ENCODE measurements around the gene IMMP2L.
"Not testable (repeated sequence)": the region's sequence is repeated elsewhere in the genome, so short reads cannot be mapped to it uniquely, and the experiment has no call there.

The IMMP2L gene

DNA sequence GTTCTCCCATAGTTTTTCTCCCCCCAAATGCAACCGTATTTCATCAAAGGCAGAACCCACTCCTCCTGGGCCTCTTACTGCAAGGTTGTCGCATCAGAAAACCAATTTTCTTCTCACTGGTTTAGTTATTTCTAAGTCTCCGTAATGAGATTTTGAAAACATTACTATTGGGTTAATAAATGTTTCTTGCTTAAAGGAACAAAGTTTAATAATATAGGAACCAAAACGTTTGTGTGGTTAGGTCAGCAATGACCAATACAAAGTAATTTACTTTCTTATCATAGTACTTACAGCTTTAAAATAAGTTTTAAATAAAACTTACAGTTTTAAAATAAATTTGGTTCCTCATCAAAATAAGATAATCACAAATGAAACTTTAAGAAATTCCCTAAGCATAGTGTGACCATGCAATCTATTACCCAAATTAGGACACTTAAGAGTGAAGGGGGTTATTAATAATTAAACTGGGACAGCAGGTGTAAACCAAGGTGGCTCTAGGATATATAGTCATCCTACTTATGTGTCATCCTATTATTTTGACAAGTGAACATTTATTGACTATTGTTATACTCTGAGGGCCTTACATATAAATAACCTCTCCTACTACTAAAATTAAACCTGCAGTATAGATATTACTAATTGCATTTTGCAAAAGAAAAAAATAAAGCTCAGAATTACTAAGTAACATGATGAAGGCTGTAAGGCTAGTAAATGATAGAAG is 886.7 kb downstream of the IMMP2L start:
- DNase-seq, result no peak

DNA sequence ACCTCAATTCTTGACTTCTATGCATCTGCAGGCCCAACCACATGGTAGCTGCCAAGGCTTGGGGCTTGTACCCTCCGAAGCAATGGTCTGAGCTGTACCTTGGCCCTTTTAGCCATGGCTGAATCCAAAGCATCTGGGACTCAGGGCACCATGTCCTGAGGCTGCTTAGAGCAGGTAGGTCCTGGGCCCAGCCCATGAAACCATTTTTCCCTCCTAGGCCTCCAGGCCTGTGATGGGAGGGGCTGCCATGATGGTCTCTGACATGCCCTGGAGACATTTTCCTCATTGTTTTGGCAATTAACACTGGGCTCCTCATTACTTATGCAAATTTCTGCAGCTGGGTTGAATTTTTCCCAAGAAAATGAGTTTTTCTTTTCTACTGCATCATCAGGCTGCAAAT is 889.1 kb downstream of the IMMP2L start:
- DNase-seq, result no peak

DNA sequence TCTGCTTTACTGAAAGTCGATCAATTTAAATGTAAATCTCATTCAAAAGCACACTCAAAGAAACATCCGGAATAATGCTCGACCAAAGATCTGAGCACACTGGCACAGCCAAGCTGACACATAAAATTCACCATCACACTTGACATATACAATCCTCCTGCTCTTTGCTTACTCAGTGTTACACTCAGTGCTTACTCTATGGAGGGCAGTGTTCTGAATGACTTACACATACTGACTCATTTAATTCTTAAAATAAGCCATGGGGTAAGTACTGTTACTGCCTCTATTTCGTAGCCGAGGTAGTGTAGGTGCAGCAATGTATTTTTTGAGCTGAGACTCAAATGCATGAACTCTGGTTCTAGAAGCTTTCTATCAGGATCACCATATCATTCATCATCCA is 892.9 kb downstream of the IMMP2L start:
- DNase-seq, result no peak

- DNase-seq, result no peak
Measured at GRCh38 chr7:110664803-110665202, 897.5 kb downstream of the IMMP2L start.

GRCh38 chr7:110660637-110661036 is 901.7 kb downstream of the IMMP2L start:
- not testable (repeated sequence) for DNase-seq

GRCh38 chr7:110650328-110650727 is 912.0 kb downstream of the IMMP2L start:
- DNase-seq, result no peak

DNA sequence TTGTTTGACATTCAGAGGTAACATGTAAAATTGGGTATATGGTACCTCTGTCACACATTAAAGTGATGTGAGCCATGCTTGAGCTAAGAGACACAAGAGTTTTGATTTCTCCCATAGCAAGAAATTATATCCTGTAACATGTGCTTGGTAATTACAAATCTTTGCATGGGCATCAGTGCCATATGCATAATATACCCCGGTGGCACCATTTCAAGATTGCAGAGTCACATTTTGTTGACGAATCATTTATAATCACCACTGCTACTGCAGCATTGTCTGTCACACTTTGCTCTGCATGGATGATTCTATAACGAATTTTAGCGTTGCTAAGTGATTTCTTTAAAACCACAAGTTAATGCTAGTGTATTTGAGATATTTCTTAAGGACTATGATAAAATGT is 915.0 kb downstream of the IMMP2L start:
- no peak for DNase-seq

DNA sequence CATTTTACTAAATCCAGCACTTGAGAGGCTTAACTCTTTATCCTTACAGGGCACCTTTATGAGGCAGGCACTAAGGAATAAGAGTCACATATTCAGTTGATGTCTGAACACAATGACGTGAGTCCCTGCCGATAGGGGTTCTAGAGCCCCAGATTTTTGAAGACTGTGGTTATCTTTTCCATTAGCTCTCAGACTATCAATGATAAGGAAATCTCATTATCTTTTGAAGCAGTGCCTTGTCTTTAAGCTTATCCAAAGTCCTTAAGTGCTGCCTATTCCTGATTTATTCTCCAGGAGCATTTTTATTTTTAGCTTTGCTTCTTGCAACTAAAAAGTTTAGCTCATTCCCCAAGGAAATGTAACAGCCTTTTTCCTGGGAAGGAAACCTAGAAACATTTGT is 915.5 kb downstream of the IMMP2L start:
- no peak for DNase-seq

- no peak for DNase-seq
Measured at GRCh38 chr7:110645616-110646015, 916.7 kb downstream of the IMMP2L start.

DNA sequence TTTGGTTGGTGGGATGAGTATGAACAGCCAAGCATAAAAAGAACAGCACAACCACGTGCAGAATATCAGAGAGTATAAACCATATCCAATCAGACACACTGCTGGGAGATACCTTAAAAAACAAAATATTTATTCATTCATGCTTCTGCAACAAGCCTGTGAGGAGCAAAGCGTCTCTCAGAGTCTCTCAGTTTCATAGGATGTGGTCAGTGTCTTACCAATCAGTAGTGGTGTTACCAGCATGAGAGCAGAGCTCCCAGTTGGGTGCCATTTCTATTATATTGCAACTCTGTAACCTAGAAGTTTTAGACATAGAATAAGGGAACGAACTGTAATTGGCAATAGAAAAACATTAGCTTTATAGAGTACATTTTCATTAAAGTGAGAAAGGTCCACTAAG is 917.2 kb downstream of the IMMP2L start:
- no peak for DNase-seq

DNA sequence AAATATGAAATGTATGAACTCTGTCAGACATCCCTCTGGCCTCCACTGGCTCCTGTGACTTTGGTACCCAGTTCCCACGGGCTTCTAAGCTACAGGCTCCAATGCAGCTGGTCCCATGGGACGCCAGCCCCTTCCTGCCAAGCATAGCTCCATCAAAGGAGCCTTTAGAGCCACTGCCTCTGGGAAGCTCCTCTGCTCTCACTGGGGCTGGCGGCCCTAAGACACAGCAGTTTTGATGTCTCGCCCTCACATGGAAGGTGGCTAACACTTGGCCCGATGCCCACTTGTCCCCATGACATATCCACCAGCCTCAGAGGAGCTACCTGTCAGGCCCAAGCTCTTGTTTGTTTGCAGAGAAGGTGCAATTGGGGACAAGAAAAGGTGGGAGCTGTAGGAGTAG is 925.0 kb downstream of the IMMP2L start:
- no peak for DNase-seq

DNA sequence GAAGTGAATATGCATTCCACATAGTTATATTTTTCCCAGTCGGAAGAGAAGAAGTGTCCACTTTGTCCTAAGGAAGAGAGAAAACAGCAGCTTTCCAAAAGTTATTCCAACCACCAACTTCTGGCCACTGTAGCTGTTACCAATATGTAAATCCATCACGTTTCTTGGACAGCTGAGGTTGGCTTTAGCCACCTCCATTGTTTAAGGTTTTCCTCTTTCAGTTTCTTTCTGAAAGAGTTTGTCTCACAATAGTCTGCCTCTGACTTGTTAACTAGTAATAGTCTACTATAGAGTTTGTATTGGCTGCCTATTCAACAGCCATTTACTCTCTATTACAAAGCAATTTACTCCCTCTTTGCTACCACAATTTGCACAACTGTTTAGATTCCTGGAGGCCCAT is 929.0 kb downstream of the IMMP2L start:
- no peak for DNase-seq

- DNase-seq, result no peak
Measured at GRCh38 chr7:110626414-110626813, 935.9 kb downstream of the IMMP2L start.

- DNase-seq, result no peak
Measured at GRCh38 chr7:110625294-110625693, 937.0 kb downstream of the IMMP2L start.

GRCh38 chr7:110623436-110623835 is 938.9 kb downstream of the IMMP2L start:
- no peak for DNase-seq

GRCh38 chr7:110621289-110621688 is 941.0 kb downstream of the IMMP2L start:
- DNase-seq, result no peak

DNA sequence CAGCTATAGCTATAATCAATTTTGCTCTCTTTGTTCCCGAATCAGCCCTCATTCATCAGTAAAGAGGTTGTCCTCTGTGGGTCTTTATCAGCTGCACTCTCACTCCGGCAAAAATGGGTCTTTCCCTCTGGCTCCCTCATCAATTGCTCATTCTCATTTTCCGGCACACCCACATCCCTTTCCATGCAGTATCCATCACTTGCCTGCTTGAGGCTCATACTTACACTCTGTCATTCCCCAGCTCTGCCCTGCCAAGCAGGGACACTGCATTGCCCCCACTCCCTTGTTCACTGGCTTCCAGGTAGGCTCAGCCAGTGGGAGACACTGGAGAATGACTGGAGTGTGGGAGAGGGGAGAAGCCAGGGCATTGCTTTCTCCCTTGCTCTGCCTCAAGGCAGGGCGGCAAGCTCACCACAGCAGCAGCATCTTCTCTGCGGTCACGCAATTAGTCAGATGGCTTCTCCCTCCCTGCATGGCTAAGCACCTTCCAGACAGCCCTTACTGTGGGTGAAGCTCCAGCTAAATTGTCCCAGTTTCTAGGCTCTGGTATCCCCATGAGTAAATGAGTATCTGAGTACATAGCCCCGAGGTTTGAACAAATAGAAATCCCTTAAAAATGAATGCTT is 942.1 kb downstream of the IMMP2L start:
- no peak for DNase-seq
